HG03571 (cell line): Measurements from ENCODE around the gene LTA.

Experiments used
- ATAC-seq: cut with Tn5 transposase; IDR thresholded peaks from one replicate; pipeline ENCODE4 v1.9.1; 2021; ENCODE audit not compliant: unreplicated experiment

LTA gene

DNA sequence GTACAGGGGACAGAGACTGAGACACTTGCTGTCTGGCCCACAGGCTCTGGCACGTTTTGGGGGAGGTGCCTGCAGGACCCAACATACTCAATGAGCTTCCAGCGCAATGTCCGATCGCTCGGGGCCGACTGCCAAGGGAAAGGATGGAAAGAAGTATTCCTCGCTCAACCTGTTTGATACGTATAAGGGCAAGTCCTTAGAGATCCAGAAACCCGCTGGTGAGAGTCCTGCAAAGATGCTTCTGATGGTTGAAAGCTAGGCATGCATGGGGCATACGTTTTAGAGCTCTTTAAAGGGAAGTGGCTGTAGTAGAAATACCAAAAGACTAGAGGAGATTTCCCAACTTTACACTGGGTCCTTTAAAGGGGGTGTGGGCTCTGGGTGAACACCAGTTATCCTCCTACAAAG, 50.6 kb downstream of the LTA start:
- ATAC-seq, result no peak
